ENCODE data around the gene RHCE. TPM values are rescaled to one million over a fixed set of nuclear protein-coding genes. Genes with fewer than 3 reads are reported as not detected.

The RHCE gene
- total and polyA plus RNA-seq, 2 of the 8 experiments (the other 6 are each of a cell fraction or from before 2014, with no cell fraction given): 0.23 to 0.50 TPM

GRCh38 chr1:25428475-25429166, 8.0 kb upstream of the RHCE start:
- H3K14ac ChIP-seq (ENCODE audit: insufficient read length): no peak overlapping the region
- no peak overlapping the region for H2BK5ac ChIP-seq (ENCODE audit: low read depth, low read length)
- H3K4me1 ChIP-seq (replicated peaks in 1 of 4; ENCODE audit: control insufficient read depth in 3 of 4, insufficient read depth in 4 of 4, low read length in 3 of 4): 0 out of 7 replicates have a peak, but pooled peaks cover 0 to 3% (median 0%) of the 10 kb centered on the region in 4 experiments
- CTCF ChIA-PET (ENCODE audit: partially characterized antibody): interaction anchor here (0.7 to 2.1 kb wide), 4 partner anchors 53 to 181 kb away, joined by 4 to 5 read pairs (median 4); no protein-coding TSS in a partner anchor
- H3K79me2 ChIP-seq (ENCODE audit: control insufficient read depth in 1 of 2, insufficient read depth in 2 of 2, low read length in 2 of 2): peaks cover 0 to 22% of the 10 kb centered on the region in 2 experiments; a peak in 2 of 4 replicates
- no peaks in the 10 kb centered on the region for H3K36me3 ChIP-seq (ENCODE audit: control insufficient read depth in 2 of 4, insufficient read depth in 4 of 4, low read length in 3 of 4)
- no peak overlapping the region for H4K8ac ChIP-seq (ENCODE audit: extremely low read depth, insufficient read depth, low read length)
- no peak overlapping the region; a peak in 1 of 4 replicates for H3K4me2 ChIP-seq (ENCODE audit: insufficient read depth in 1 of 2, low read depth in 2 of 2, low read length in 2 of 2)
- no peak overlapping the region for H4K5ac ChIP-seq (ENCODE audit: insufficient read length, low read depth, low read length)
- no peak overlapping the region for H4K91ac ChIP-seq (replicated peaks; ENCODE audit: insufficient read length, low read length)
- H3K79me1 ChIP-seq (ENCODE audit: low read depth, low read length): no peaks in the 10 kb centered on the region
- DNase-seq (ENCODE audit: low read depth in 1 of 2, low spot score in 2 of 2) (no peak), FAIRE-seq (no peak)
- no peak overlapping the region for H3K27ac ChIP-seq (ENCODE audit: low read depth, low read length)
- H2BK120ac ChIP-seq (replicated peaks; ENCODE audit: low read depth, low read length): no peak overlapping the region
- H2AK5ac ChIP-seq (ENCODE audit: low read depth, low read length): no peak overlapping the region
- POLR2A ChIA-PET (ENCODE audit: partially characterized antibody): no interaction called here
- no peak for TF ChIP-seq YY1 (IDR thresholded peaks at IDR 0.05; ENCODE audit: low read depth, low read length)
- TF ChIP-seq NANOG (IDR thresholded peaks at IDR 0.05; ENCODE audit: insufficient read depth, low read depth, low read length, poor library complexity, severe bottlenecking): no peak
- no peak overlapping the region for H2BK12ac ChIP-seq (ENCODE audit: low read depth, low read length)
- H2BK15ac ChIP-seq (ENCODE audit: low read length): no peak overlapping the region
- no peaks in the 10 kb centered on the region for H3K9me3 ChIP-seq (ENCODE audit: insufficient read depth in 2 of 2, low read depth in 1 of 2, low read length in 1 of 2)
- no peak overlapping the region for H3K4ac ChIP-seq (replicated peaks; ENCODE audit: insufficient read length, low read depth, low read length)
- no peak overlapping the region for H3K9ac ChIP-seq (replicated peaks in 1 of 4; ENCODE audit: extremely low read depth in 1 of 4, low read depth in 3 of 4, low read length in 3 of 4)
- H3K27me3 ChIP-seq (replicated peaks in 1 of 4; ENCODE audit: control insufficient read depth in 3 of 4, extremely low read depth in 1 of 4, insufficient read depth in 3 of 4, low read length in 3 of 4): no peaks in the 10 kb centered on the region; a peak in 2 of 7 replicates
- no peak overlapping the region for H2AFZ ChIP-seq (ENCODE audit: low read length)
- WGBS, 2 experiments (ENCODE audit: extremely low coverage in 1 of 2, insufficient coverage in 1 of 2, insufficient read length in 1 of 2, insufficient replicate concordance in 2 of 2, low coverage in 1 of 2, low lambda C conversion rate in 2 of 2, missing lambda C conversion rate in 1 of 2): 85% methylated on average over 7 of the region's 7 CpGs; no CpG with 5 or more reads in 1 of the 2 experiments
- H3K4me3 ChIP-seq (ENCODE audit: extremely low read depth in 1 of 4, insufficient read depth in 2 of 4, low read depth in 3 of 4, low read length in 4 of 4): no peak overlapping the region
- no peak overlapping the region for H3K18ac ChIP-seq (ENCODE audit: extremely low read depth, low read length)
- H3K56ac ChIP-seq (replicated peaks; ENCODE audit: insufficient read length, low read depth, low read length): no peak overlapping the region
- no peak overlapping the region for H2BK20ac ChIP-seq (ENCODE audit: low read length)
- peaks cover 3% of the 10 kb centered on the region; the same call in 1 of the 2 replicates for H3K23me2 ChIP-seq (ENCODE audit: low read depth, low read length)
- peaks cover 0 to 1% of the 10 kb centered on the region in 2 experiments for H4K20me1 ChIP-seq (replicated peaks in 1 of 2; ENCODE audit: control insufficient read depth in 1 of 2, insufficient read depth in 2 of 2, low read length in 2 of 2)
- no peak overlapping the region for H3K23ac ChIP-seq (ENCODE audit: insufficient read length)

Data from H1 (cell line).